Skin of body (tissue), 3 donors: Measurements from ENCODE around the gene TEP1. TPM values are rescaled to one million over a fixed set of nuclear protein-coding genes. Genes with fewer than 3 reads are reported as not detected.
"Not testable (repeated sequence)": the region's sequence is repeated elsewhere in the genome, so short reads cannot be mapped to it uniquely, and the experiment has no call there.

Source experiments
- DNase-seq: peaks from one replicate; lab custom pipeline; 2025; lab: John Stamatoyannopoulos, UW
- small RNA-seq: library from RNA; depleted of rRNA; stranded (forward); fragments of <200 nt; gene quantifications from one replicate; pipeline ENCODE3, GENCODE V24; 2014; ENCODE audit warnings: low replicate concordance
- total RNA-seq: library from RNA; depleted of rRNA; stranded (reverse); fragments of >200 nt; gene quantifications from one replicate; pipeline ENCODE4 v1.2.3, GENCODE V29; 2014

The TEP1 gene
- total RNA-seq, 1 donor from 2014 or later = 14.7 TPM

GRCh38 chr14:20343862-20344220 lies 69.5 kb downstream of the TEP1 start:
- DNase-seq = peak; percentile 41

GRCh38 chr14:20343092-20343861 lies 70.0 kb downstream of the TEP1 start, which contains the start of gene PARP2:
Gene PARP2 (plus strand): TSS chr14:20343635. CDS start chr14:20343642, 7 bp downstream.
- DNase-seq = peak; percentile 100

GRCh38 chr14:20341646-20342045 lies 71.7 kb downstream of the TEP1 start:
- no peak for DNase-seq

GRCh38 chr14:20341032-20341431 lies 72.3 kb downstream of the TEP1 start:
- not testable (repeated sequence) for DNase-seq

GRCh38 chr14:20334017-20334416 lies 79.3 kb downstream of the TEP1 start:
- DNase-seq = no peak

- DNase-seq = no peak
Observed at GRCh38 chr14:20333494-20333841, 79.8 kb downstream of the TEP1 start.

- peak; percentile 81 for DNase-seq
Observed at GRCh38 chr14:20332788-20333493, 80.4 kb downstream of the TEP1 start, which contains the start of gene CCNB1IP1. Gene CCNB1IP1 (minus strand): TSS chr14:20333279. CDS start chr14:20316523, 16,756 bp downstream.

- DNase-seq = peak; percentile 34
Observed at GRCh38 chr14:20332431-20332787, 80.9 kb downstream of the TEP1 start.

- no peak for DNase-seq
Observed at GRCh38 chr14:20331053-20331613, 82.2 kb downstream of the TEP1 start.

- no peak for DNase-seq
Observed at GRCh38 chr14:20329355-20329754, 83.9 kb downstream of the TEP1 start.

- DNase-seq = no peak
Observed at GRCh38 chr14:20328705-20329104, 84.6 kb downstream of the TEP1 start.

GRCh38 chr14:20327005-20327869 lies 86.1 kb downstream of the TEP1 start:
- peak; percentile 39 for DNase-seq

- no peak for DNase-seq
Observed at GRCh38 chr14:20317720-20318119, 95.6 kb downstream of the TEP1 start.

Small RNAs within 50 kb of the gene (small RNA-seq; reads per million reads assigned to genes)
- gene RNA5SP382 = 0.12 reads per million
- gene SNORA79B = 0.80 reads per million, percentile 74 among the genes with 10 or more reads in this experiment
- gene SNORD126 = 302 reads per million, percentile 98 among the genes with 10 or more reads in this experiment

Other genes starting within 250 kb of the TEP1 start
- gene OR11G2, start 222.6 kb downstream of the TEP1 start, total RNA-seq = not detected
- gene OR11H6, start 189.8 kb downstream of the TEP1 start, total RNA-seq = not detected
- not detected for gene OR11H7, start 184.5 kb downstream of the TEP1 start, total RNA-seq
- not detected for gene OR11H4, start 174.2 kb downstream of the TEP1 start, total RNA-seq
- 17.7 TPM for gene TTC5, start 107.5 kb downstream of the TEP1 start, total RNA-seq
- gene CCNB1IP1, start 80.2 kb downstream of the TEP1 start, total RNA-seq = 59.9 TPM
- gene PARP2, start 69.9 kb downstream of the TEP1 start, total RNA-seq = 17.0 TPM
- gene KLHL33, start 22.7 kb upstream of the TEP1 start, total RNA-seq = 0.30 TPM
- 33.6 TPM for gene OSGEP, start 41.3 kb upstream of the TEP1 start, total RNA-seq
- gene APEX1, start 41.7 kb upstream of the TEP1 start, total RNA-seq = 60.7 TPM
- gene PIP4P1, start 47.9 kb upstream of the TEP1 start, total RNA-seq = 17.6 TPM
- 24.4 TPM for gene PNP, start 55.9 kb upstream of the TEP1 start, total RNA-seq
- gene RNASE10, start 92.0 kb upstream of the TEP1 start, total RNA-seq = not detected
- not detected for gene RNASE9, start 147.5 kb upstream of the TEP1 start, total RNA-seq
- not detected for gene RNASE11, start 174.5 kb upstream of the TEP1 start, total RNA-seq
- gene RNASE12, start 177.9 kb upstream of the TEP1 start, total RNA-seq = not detected
- not detected for gene OR6S1, start 228.2 kb upstream of the TEP1 start, total RNA-seq